Mucosa of descending colon (tissue), 3 donors: ENCODE results near the gene SYT8. TPM values are rescaled to one million over a fixed set of nuclear protein-coding genes. Genes with fewer than 3 reads are reported as not detected.

Experiments
- ATAC-seq: fragments of 200-7000 bp; cut with Tn5 transposase; one replicate; pipeline ENCODE4 v1.9.1; 2020; ENCODE audit warnings: mild to moderate bottlenecking, moderate library complexity
- DNase-seq, 3 donors: peaks; one replicate each; pipeline ENCODE4 v3.0.0-alpha.2; 2020
- H3K36me3 ChIP-seq: fragments of 200-600 bp; one replicate; pipeline ENCODE4 v1.8.0; 2021; ENCODE audit warnings: low read depth, mild to moderate bottlenecking
- H3K4me1 ChIP-seq: fragments of 200-600 bp; one replicate; pipeline ENCODE4 v1.8.0; 2021; ENCODE audit warnings: low read depth, mild to moderate bottlenecking
- H3K4me3 ChIP-seq: fragments of 200-600 bp; one replicate; pipeline ENCODE4 v1.8.0; 2021; ENCODE audit warnings: mild to moderate bottlenecking
- H3K9me3 ChIP-seq: fragments of 200-600 bp; one replicate; pipeline ENCODE4 v1.8.0; 2021; ENCODE audit warnings: mild to moderate bottlenecking
- intact Hi-C, 2 donors: fragments of 100-400 bp; cut with DNase I in 1 of 2; cut with micrococcal nuclease in 1 of 2; formaldehyde crosslinking; loops; one replicate each; pipeline versions ENCODE4 v1.11.0 to v1.11.1; 2022; cut with DNase I, micrococcal nuclease
- total RNA-seq, 3 donors: library from RNA; stranded (reverse); fragmentation: NEBNext Ultra II Directional in 2 of 3; extraction: Animal tissue kit (Norgen Biotek cat#: 25700) in 2 of 3; gene quantifications; one replicate each; pipeline versions ENCODE4 v1.2.1 to v1.2.4, GENCODE V29; 2021 to 2023
- TF ChIP-seq, protein P1 (sequence below): fragments of 200-600 bp; IDR thresholded peaks from one replicate; pipeline ENCODE4 v1.8.0; 2022; ENCODE audit warnings: antibody characterized with exemption, mild to moderate bottlenecking
- donor health status: DM: no; HTN: no; CAD: no; lungs with moderate emphysema.
- donor health status: DM: no; HTN: no; CAD: no.
- donor health status: DM: no; HTN: yes; CAD: no.

The SYT8 gene
- total RNA-seq, 3 donors from 2014 or later = 0.98 to 2.4 (median 2.1) TPM

GRCh38 chr11:1825039-1825740 lies 9.6 kb upstream of the SYT8 start:
- Histone ChIP-seq H3K4me1 (peaks cover 4% of the 10 kb centered on the region), H3K36me3 (no peaks in the 10 kb centered on the region), H3K9me3 (no peaks in the 10 kb centered on the region), H3K4me3 (no peak overlapping the region)
- peak; percentile 72 for ATAC-seq
- peak in 2 of 3 donors; percentile 66 to 77 for DNase-seq
- intact Hi-C loops = loop anchor here in 1 of 2 donors (5.0 kb wide), 1 partner anchor 133 kb away; no protein-coding TSS in a partner anchor
- TF ChIP-seq, protein P1, sequence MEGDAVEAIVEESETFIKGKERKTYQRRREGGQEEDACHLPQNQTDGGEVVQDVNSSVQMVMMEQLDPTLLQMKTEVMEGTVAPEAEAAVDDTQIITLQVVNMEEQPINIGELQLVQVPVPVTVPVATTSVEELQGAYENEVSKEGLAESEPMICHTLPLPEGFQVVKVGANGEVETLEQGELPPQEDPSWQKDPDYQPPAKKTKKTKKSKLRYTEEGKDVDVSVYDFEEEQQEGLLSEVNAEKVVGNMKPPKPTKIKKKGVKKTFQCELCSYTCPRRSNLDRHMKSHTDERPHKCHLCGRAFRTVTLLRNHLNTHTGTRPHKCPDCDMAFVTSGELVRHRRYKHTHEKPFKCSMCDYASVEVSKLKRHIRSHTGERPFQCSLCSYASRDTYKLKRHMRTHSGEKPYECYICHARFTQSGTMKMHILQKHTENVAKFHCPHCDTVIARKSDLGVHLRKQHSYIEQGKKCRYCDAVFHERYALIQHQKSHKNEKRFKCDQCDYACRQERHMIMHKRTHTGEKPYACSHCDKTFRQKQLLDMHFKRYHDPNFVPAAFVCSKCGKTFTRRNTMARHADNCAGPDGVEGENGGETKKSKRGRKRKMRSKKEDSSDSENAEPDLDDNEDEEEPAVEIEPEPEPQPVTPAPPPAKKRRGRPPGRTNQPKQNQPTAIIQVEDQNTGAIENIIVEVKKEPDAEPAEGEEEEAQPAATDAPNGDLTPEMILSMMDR = peak; percentile 48

GRCh38 chr11:1825785-1826451 lies 8.9 kb upstream of the SYT8 start:
- no peak for ATAC-seq
- intact Hi-C loops = loop anchor here in 1 of 2 donors (5.0 kb wide), 1 partner anchor 134 kb away; no protein-coding TSS in a partner anchor
- Histone ChIP-seq H3K4me3 (no peak overlapping the region), H3K9me3 (no peaks in the 10 kb centered on the region), H3K4me1 (peaks cover 10% of the 10 kb centered on the region), H3K36me3 (no peaks in the 10 kb centered on the region)
- no peak for DNase-seq
- TF ChIP-seq, protein P1 = no peak

DNA sequence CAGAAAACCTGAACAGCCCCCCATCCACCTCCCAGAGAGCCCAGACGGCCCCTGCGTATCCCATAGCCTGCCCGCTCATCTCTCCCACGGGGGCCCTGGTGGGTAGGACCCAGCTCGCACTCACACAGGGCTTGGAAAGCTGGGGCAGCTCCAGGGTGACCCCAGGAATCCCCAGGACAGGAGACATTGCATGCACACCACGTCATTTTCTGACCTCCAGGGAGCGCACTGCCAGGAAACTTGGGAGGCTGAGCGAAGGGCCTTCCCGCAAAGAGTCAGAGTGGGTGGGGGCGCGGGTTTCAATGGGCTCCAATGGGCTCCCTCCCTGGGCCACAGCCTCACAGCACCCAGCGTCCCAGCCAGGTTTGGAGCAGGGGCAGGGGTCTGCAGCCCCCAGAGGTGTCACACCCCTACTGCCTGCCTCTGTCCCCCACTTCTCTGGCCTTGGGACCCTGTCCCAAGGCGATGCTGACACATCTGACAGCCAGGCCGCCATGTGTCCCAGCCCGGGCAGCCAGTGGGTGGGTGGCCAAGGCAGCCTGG lies 8.2 kb upstream of the SYT8 start:
- intact Hi-C loops = loop anchor here in 1 of 2 donors (5.0 kb wide), 1 partner anchor 134 kb away; no protein-coding TSS in a partner anchor
- ATAC-seq (peak; percentile 38), DNase-seq (peak in 2 of 3 donors; percentile 65 to 73)
- Histone ChIP-seq H3K36me3 (no peaks in the 10 kb centered on the region), H3K4me1 (peaks cover 17% of the 10 kb centered on the region), H3K9me3 (no peaks in the 10 kb centered on the region), H3K4me3 (no peak overlapping the region)
- TF ChIP-seq, protein P1 = no peak

GRCh38 chr11:1827095-1827813 lies 7.5 kb upstream of the SYT8 start:
- Histone ChIP-seq H3K9me3 (no peaks in the 10 kb centered on the region), H3K36me3 (no peaks in the 10 kb centered on the region), H3K4me3 (no peak overlapping the region), H3K4me1 (peaks cover 23% of the 10 kb centered on the region)
- intact Hi-C loops = loop anchor here in 1 of 2 donors (5.0 kb wide), 1 partner anchor 135 kb away; no protein-coding TSS in a partner anchor
- ATAC-seq (peak; percentile 54), DNase-seq (peak; percentile 64 to 75 (median 72))
- TF ChIP-seq, protein P1 = no peak

DNA sequence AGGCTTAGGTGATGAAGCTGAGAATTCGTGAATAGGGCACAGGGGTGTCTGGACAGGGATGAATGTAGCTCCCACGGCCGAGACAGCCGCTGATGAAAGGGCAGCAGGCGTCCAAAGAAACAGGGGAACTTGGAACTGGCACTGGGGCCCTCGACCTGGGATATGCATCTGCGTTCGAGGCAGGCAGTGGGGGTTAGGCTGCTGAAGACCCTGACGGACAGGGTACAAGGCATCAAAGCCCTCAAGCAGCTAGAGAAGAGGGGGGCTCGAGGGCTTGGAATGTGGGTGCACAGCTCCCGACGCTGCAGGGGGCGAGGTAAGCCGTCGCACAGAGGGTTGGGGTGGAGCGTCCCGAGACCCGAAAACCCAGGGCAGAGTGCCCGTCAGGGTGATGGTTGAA lies 6.9 kb upstream of the SYT8 start:
- H3K36me3 ChIP-seq = no peaks in the 10 kb centered on the region
- TF ChIP-seq, protein P1 = no peak
- intact Hi-C loops = loop anchor here in 1 of 2 donors (5.0 kb wide), 1 partner anchor 136 kb away; no protein-coding TSS in a partner anchor
- peak in 1 of 3 donors; percentile 21 for DNase-seq
- no peak overlapping the region for H3K4me3 ChIP-seq
- H3K9me3 ChIP-seq = no peaks in the 10 kb centered on the region
- H3K4me1 ChIP-seq = peaks cover 29% of the 10 kb centered on the region
- ATAC-seq = no peak
